NB4 (cell line): ENCODE measurements around the gene BORCS5.

Source experiments
- DNase-seq: peaks from one replicate; pipeline ENCODE4 v3.0.0; 2010; ENCODE audit warnings: low read depth
- H3K4me3 ChIP-seq: one replicate; pipeline ENCODE4 v1.5.1; 2011; ENCODE audit warnings: mild to moderate bottlenecking, low read depth, low read length, moderate library complexity
- MYC ChIP-seq: IDR thresholded peaks from 2 replicates; pipeline ENCODE4 v1.6.1; 2011; ENCODE audit warnings: low read depth, low read length
- POLR2A ChIP-seq: IDR thresholded peaks from 2 replicates; pipeline ENCODE4 v1.6.1; 2011; ENCODE audit warnings: mild to moderate bottlenecking; ENCODE audit not compliant: insufficient read length; ENCODE audit errors: extremely low read depth
- TF ChIP-seq, protein P1 (sequence below): IDR thresholded peaks from 2 replicates; pipeline ENCODE4 v1.6.1; 2011; ENCODE audit warnings: low read depth, low read length
- TF ChIP-seq, protein P2 (sequence below): IDR thresholded peaks from one replicate; pipeline ENCODE4 v1.5.1; 2012; ENCODE audit warnings: low read depth, low read length

BORCS5 gene

DNA sequence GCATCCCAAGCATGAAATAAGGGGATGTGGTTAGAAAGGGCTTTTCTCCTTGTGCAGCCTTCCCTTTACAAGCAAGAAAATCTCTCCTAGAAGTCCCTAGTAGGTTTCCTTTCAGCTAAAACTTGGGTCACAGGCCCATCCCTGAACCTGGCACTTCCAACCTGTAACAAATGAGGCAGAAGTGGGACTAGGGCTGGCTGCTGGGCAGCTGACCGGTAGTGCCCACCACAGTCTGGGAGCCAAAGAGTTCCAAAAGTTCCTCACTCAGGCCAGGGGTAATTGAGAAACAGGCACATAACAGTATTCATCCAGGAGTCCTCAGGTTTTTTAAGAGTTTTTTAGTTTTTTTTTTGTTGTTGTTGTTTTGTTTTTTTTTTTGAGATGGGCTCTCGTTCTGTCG, 30.6 kb upstream of the BORCS5 start:
- TF ChIP-seq MYC: no peak
- TF ChIP-seq, protein P1, sequence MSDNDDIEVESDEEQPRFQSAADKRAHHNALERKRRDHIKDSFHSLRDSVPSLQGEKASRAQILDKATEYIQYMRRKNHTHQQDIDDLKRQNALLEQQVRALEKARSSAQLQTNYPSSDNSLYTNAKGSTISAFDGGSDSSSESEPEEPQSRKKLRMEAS: no peak
- TF ChIP-seq, protein P2, sequence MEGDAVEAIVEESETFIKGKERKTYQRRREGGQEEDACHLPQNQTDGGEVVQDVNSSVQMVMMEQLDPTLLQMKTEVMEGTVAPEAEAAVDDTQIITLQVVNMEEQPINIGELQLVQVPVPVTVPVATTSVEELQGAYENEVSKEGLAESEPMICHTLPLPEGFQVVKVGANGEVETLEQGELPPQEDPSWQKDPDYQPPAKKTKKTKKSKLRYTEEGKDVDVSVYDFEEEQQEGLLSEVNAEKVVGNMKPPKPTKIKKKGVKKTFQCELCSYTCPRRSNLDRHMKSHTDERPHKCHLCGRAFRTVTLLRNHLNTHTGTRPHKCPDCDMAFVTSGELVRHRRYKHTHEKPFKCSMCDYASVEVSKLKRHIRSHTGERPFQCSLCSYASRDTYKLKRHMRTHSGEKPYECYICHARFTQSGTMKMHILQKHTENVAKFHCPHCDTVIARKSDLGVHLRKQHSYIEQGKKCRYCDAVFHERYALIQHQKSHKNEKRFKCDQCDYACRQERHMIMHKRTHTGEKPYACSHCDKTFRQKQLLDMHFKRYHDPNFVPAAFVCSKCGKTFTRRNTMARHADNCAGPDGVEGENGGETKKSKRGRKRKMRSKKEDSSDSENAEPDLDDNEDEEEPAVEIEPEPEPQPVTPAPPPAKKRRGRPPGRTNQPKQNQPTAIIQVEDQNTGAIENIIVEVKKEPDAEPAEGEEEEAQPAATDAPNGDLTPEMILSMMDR: no peak
- no peak for TF ChIP-seq POLR2A
- DNase-seq: no peak
- H3K4me3 ChIP-seq: no peak overlapping the region

DNA sequence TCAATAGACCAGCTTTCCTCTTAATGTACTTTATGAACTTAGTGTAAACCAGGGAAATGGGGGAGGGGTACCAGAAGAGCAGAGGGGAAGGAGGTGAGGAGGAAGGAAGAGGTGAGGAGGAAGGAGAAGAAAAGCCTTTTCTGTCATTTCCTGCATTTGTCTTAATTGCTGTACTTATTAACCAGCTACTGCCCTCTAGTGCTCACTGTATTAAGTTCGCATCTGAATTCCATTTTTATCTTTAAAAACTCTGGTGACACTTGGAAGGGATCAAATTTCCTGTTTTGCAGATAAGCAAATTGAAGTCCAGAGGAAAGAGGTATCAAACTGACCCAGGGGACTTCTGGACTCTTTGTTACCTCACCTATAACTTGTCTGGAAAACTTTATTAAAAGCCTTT, 29.1 kb upstream of the BORCS5 start:
- DNase-seq: peak; percentile 72
- H3K4me3 ChIP-seq: no peak overlapping the region
- no peak for TF ChIP-seq MYC
- TF ChIP-seq, protein P2: peak; percentile 42

DNA sequence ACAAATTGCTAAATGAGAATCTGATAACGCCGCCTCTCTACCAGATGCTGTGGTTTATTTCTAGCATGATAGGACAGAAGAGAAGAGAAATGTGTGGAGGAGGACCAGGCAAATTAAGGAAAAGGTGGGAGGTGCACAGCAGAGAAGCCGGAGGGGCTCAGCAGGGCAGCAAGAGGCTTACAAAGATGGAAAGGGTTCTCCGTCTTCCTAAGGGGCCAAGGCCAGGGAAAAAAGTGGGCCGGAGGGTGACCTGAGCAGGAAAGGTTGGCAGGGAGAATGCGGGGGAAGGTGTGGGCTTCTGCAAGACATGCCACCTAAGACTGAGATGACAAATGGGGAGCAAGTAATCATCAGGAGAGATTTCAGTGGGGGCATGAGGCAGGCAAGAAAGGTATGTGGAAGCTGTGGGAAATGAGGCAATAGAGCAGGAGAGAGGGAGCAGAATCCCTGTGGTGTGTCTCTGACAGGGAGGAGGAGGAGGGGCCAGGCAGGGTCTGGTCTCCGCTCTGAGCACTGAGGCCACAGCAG, 25.6 kb upstream of the BORCS5 start:
- TF ChIP-seq, protein P2: no peak
- TF ChIP-seq POLR2A: no peak
- no peak for TF ChIP-seq MYC
- TF ChIP-seq, protein P1: no peak
- DNase-seq: no peak
- no peak overlapping the region for H3K4me3 ChIP-seq

DNA sequence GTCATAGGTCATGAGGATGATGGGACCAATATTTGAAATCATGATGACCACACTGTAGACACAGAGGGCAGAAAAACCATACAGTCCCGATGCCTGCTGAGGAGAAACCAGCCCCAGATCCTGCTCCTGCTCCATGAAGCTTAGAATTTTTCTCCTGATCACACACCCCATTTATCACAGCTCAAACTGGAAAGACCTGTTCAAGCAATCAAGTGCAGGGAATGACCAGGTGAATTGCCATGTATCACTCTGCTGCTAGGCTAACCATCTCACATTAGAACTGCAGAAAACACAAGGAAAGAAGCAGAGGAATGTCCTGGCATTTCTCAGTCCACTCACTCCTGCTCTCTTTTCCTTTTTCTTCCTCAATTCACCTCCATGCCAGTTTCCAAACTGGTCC, 25.0 kb upstream of the BORCS5 start:
- H3K4me3 ChIP-seq: no peak overlapping the region
- TF ChIP-seq POLR2A: no peak
- no peak for TF ChIP-seq MYC
- TF ChIP-seq, protein P2: no peak
- TF ChIP-seq, protein P1: no peak
- DNase-seq: no peak

DNA sequence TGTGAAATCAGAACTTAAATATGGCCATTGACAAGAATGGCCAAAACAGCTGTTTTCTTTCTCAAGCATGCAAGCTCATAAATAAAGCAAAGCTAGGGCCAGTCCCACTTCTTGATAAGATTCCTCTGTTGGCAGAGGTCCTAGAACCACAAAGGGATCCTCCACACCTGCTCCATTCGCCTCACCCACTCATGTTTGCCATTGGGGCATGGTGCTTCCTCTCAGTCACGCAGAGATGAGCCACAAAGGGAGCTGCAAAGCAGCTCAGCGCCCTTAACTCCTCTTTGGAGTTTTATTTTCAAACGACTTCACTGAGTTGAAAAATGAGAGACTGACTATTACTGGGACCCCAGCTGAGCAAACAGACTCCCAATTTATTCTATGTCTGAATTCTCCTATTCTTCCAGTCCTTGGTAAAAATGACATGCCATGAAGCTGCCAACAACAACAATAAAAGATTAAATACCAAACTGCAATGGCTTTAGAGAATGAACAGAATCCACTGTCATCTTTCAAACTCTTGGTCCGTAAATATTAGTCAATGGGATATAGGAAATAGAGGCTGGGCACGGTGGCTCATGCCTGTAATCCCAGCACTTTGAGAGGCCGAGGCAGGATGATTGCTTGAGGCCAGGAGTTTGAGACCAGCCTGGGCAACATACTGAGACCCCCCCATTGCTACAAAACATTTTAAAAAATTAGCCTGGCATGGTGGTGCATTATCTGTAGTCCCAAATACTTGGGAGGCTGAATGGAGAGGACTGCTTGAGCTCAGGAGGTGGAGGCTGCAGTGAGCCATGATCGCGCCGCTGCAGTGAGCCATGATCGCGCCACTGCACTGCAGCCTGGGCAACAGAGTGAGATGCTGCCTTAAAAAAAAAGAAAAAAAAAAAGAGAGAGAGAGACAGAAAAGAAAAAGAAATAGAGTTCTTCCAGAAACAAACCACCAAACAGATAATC, 23.2 kb upstream of the BORCS5 start:
- no peak for DNase-seq
- TF ChIP-seq MYC (no peak), POLR2A (no peak)

DNA sequence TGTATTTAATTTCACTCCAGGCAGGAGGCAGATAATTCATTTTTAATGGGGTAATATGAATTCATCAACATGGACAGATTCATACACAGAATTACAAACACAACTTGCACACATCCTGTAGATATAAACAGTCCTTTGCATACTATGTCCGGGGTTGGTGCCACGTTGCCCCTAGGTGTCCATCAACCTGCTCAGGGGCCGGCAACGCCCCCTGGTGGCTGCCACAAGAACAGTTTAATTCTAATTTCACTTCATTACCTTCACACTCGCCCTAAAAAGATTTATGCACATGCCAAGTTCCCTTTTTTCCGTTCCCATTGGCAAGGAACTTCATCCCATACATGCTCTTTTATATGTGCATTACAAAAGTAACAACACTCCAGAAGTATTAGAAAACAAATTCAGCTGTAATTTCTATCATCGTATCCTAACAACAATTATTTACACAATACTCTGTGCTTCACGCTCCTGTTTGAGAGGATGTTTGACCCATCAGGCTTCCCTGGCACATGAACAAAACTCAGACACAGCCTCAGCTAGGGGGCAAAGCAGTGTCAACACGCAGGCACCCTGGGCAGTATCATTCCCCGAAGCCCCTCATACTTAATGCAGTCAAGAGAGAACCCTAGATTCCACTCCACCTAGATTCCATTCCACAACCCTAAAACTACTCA, 22.4 kb upstream of the BORCS5 start:
- TF ChIP-seq MYC (peak; percentile 84), POLR2A (no peak)
- TF ChIP-seq, protein P1: peak; percentile 79
- TF ChIP-seq, protein P2: peak; percentile 79
- no peak overlapping the region for H3K4me3 ChIP-seq
- DNase-seq: peak; percentile 78

More for the DNA sequence above, 23.2 kb upstream of the BORCS5 start:
- H3K4me3 ChIP-seq: no peak overlapping the region
